NB4 (cell line): ENCODE data around the gene PATJ.
"Not testable (repeated sequence)": the region's sequence is repeated elsewhere in the genome, so short reads cannot be mapped to it uniquely, and the experiment has no call there.

Experiments used
- CTCF ChIP-seq: IDR thresholded peaks from one replicate; pipeline ENCODE4 v1.5.1; 2012; ENCODE audit warnings: low read depth, low read length
- MAX ChIP-seq: IDR thresholded peaks from 2 replicates; pipeline ENCODE4 v1.6.1; 2011; ENCODE audit warnings: low read depth, low read length
- MYC ChIP-seq: IDR thresholded peaks from 2 replicates; pipeline ENCODE4 v1.6.1; 2011; ENCODE audit warnings: low read depth, low read length
- POLR2A ChIP-seq: IDR thresholded peaks from 2 replicates; pipeline ENCODE4 v1.6.1; 2011; ENCODE audit warnings: mild to moderate bottlenecking; ENCODE audit not compliant: insufficient read length; ENCODE audit errors: extremely low read depth

- TF ChIP-seq MYC, POLR2A, CTCF, MAX: not testable (repeated sequence)
Observed at GRCh38 chr1:61890435-61890834, 148.2 kb downstream of the PATJ start.
